ENCODE measurements around the gene PID1.

DNA sequence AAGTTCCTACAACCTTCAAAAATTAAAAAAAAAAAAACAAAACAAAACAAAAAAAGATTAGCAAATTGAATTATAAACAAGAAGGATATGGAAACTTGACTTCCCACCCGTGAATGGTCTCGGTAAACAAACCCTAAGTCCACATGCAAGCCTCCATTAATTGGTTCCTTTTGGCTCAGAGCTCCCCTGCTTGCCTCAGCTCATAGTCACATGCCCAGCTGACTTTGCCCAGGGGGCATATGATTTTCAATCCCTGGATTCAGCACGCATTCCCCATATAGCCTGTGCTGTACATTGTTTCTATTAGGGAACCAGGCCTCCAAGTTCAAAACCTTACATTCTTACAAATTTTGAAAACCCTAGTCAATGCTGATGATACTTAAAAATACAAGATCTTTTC is 95.0 kb downstream of the PID1 start:
- TF ChIP-seq CTCF (IDR thresholded peaks at IDR 0.05) (no peak), POLR2A (IDR thresholded peaks at IDR 0.05) (no peak), EP300 (IDR thresholded peaks at IDR 0.05) (no peak), POLR2AphosphoS5 (IDR thresholded peaks at IDR 0.05) (no peak)

Measured in sigmoid colon (tissue), 4 donors.